ENCODE results near the gene GCNT4. TPM values are rescaled to one million over a fixed set of nuclear protein-coding genes. Genes with fewer than 3 reads are reported as not detected.

Gene GCNT4
- total and polyA plus RNA-seq, 10 donors = 0.37 to 3.8 (median 2.1) TPM

GRCh38 chr5:75023368-75024159, 28.8 kb downstream of the GCNT4 start:
- DNase-seq = no peak
- no peaks in the 10 kb centered on the region for H3K9me3 ChIP-seq
- H3K27me3 ChIP-seq (replicated peaks in 1 of 7) = no peaks in the 10 kb centered on the region
- peak overlapping the region in 1 of 8 donors; percentile 22 for H3K27ac ChIP-seq
- WGBS, 5 donors = 61 to 69% (median 68%) methylated on average over 9 of the region's 9 CpGs
- intact Hi-C loops (cut with DNase I; ENCODE audit: low total_unique reads) = no loop called here
- no peak for TF ChIP-seq POLR2A (IDR thresholded peaks at IDR 0.05)
- no peak for TF ChIP-seq CTCF (IDR thresholded peaks at IDR 0.05 in 8 of 11, conservative IDR thresholded peaks at IDR 0.05 in 3 of 11)
- peak in 1 of 3 donors; percentile 29 for TF ChIP-seq POLR2AphosphoS5 (IDR thresholded peaks at IDR 0.05)
- H3K4me1 ChIP-seq = peaks cover 0 to 7% (median 0%) of the 10 kb centered on the region in 6 donors
- no peaks in the 10 kb centered on the region for H3K36me3 ChIP-seq
- no peak overlapping the region for H3K4me3 ChIP-seq

- no peak overlapping the region for H3K4me3 ChIP-seq
- H3K4me1 ChIP-seq = peaks cover 0 to 7% (median 0%) of the 10 kb centered on the region in 6 donors
- no peak for DNase-seq
- WGBS, 5 donors = 78 to 92% (median 91%) methylated on average over 4 of the region's 4 CpGs
- no peaks in the 10 kb centered on the region for H3K27me3 ChIP-seq (replicated peaks in 1 of 7)
- no peak for TF ChIP-seq CTCF (IDR thresholded peaks at IDR 0.05 in 8 of 11, conservative IDR thresholded peaks at IDR 0.05 in 3 of 11)
- TF ChIP-seq POLR2A (IDR thresholded peaks at IDR 0.05) = no peak
- TF ChIP-seq POLR2AphosphoS5 (IDR thresholded peaks at IDR 0.05) = no peak
- H3K9me3 ChIP-seq = no peaks in the 10 kb centered on the region
- H3K27ac ChIP-seq = no peak overlapping the region
- H3K36me3 ChIP-seq = no peaks in the 10 kb centered on the region
- intact Hi-C loops (cut with DNase I; ENCODE audit: low total_unique reads) = no loop called here
These were observed 30.6 kb downstream of the GCNT4 start for GRCh38 chr5:75021800-75022199.

GRCh38 chr5:75021219-75021618, 31.1 kb downstream of the GCNT4 start:
- WGBS, 5 donors = 44 to 79% (median 66%) methylated on average over 3 of the region's 3 CpGs
- no peak for TF ChIP-seq POLR2A (IDR thresholded peaks at IDR 0.05)
- no peak for TF ChIP-seq POLR2AphosphoS5 (IDR thresholded peaks at IDR 0.05)
- no peak for TF ChIP-seq CTCF (IDR thresholded peaks at IDR 0.05 in 8 of 11, conservative IDR thresholded peaks at IDR 0.05 in 3 of 11)
- Histone ChIP-seq H3K27ac (no peak overlapping the region), H3K4me1 (peaks cover 0 to 7% (median 0%) of the 10 kb centered on the region in 6 donors), H3K27me3 (replicated peaks in 1 of 7) (no peaks in the 10 kb centered on the region), H3K36me3 (no peaks in the 10 kb centered on the region), H3K4me3 (no peak overlapping the region), H3K9me3 (no peaks in the 10 kb centered on the region)
- no peak for DNase-seq
- intact Hi-C loops (cut with DNase I; ENCODE audit: low total_unique reads) = no loop called here

- no peaks in the 10 kb centered on the region for H3K9me3 ChIP-seq
- no peak overlapping the region for H3K4me3 ChIP-seq
- DNase-seq = no peak
- no peaks in the 10 kb centered on the region for H3K36me3 ChIP-seq
- 84 to 87% (median 85%) methylated on average over 10 of the region's 10 CpGs for WGBS, 5 donors
- no peak for TF ChIP-seq POLR2A (IDR thresholded peaks at IDR 0.05)
- TF ChIP-seq CTCF (IDR thresholded peaks at IDR 0.05 in 8 of 11, conservative IDR thresholded peaks at IDR 0.05 in 3 of 11) = no peak
- no peak for TF ChIP-seq POLR2AphosphoS5 (IDR thresholded peaks at IDR 0.05)
- H3K4me1 ChIP-seq = peaks cover 0 to 7% (median 0%) of the 10 kb centered on the region in 6 donors
- no peak overlapping the region for H3K27ac ChIP-seq
- intact Hi-C loops (cut with DNase I; ENCODE audit: low total_unique reads) = no loop called here
- no peaks in the 10 kb centered on the region for H3K27me3 ChIP-seq (replicated peaks in 1 of 7)
These were observed 32.2 kb downstream of the GCNT4 start for GRCh38 chr5:75020016-75020656.

Data from spleen (tissue), 11 donors.